ENCODE results near the gene NELFCD.
"Not testable (repeated sequence)": the region's sequence is repeated elsewhere in the genome, so short reads cannot be mapped to it uniquely, and the experiment has no call there.

The NELFCD gene

GRCh38 chr20:58982406-58983114 is 1.5 kb downstream of the NELFCD start:
- H3K4me3 ChIP-seq (ENCODE audit: low read length), result peak overlapping the region; percentile 79
- TF ChIP-seq CTCF (IDR thresholded peaks at IDR 0.05; ENCODE audit: insufficient read depth, low read depth, low read length, missing control alignments), result no peak
- DNase-seq (ENCODE audit: low read depth), result no peak

- not testable (repeated sequence) for DNase-seq (ENCODE audit: low read depth); H3K4me3 ChIP-seq (ENCODE audit: low read length)
Observed at GRCh38 chr20:58983115-58983468, 2.0 kb downstream of the NELFCD start.

- no peak overlapping the region for H3K4me3 ChIP-seq (ENCODE audit: low read length)
- DNase-seq (ENCODE audit: low read depth), result no peak
- TF ChIP-seq CTCF (IDR thresholded peaks at IDR 0.05; ENCODE audit: insufficient read depth, low read depth, low read length, missing control alignments), result no peak
Observed at GRCh38 chr20:58984691-58985090, 3.6 kb downstream of the NELFCD start.

- DNase-seq (ENCODE audit: low read depth), result no peak
- H3K4me3 ChIP-seq (ENCODE audit: low read length), result no peak overlapping the region
- no peak for TF ChIP-seq CTCF (IDR thresholded peaks at IDR 0.05; ENCODE audit: insufficient read depth, low read depth, low read length, missing control alignments)
Observed at GRCh38 chr20:58985656-58986055, 4.6 kb downstream of the NELFCD start.

GRCh38 chr20:58986286-58986967 is 5.4 kb downstream of the NELFCD start:
- H3K4me3 ChIP-seq (ENCODE audit: low read length), result no peak overlapping the region
- no peak for DNase-seq (ENCODE audit: low read depth)
- TF ChIP-seq CTCF (IDR thresholded peaks at IDR 0.05; ENCODE audit: insufficient read depth, low read depth, low read length, missing control alignments), result no peak

GRCh38 chr20:58986968-58987517 is 6.0 kb downstream of the NELFCD start:
- no peak for TF ChIP-seq CTCF (IDR thresholded peaks at IDR 0.05; ENCODE audit: insufficient read depth, low read depth, low read length, missing control alignments)

GRCh38 chr20:58987790-58988564 is 6.9 kb downstream of the NELFCD start:
- TF ChIP-seq CTCF (IDR thresholded peaks at IDR 0.05; ENCODE audit: insufficient read depth, low read depth, low read length, missing control alignments), result no peak
- DNase-seq (ENCODE audit: low read depth), result no peak
- H3K4me3 ChIP-seq (ENCODE audit: low read length), result no peak overlapping the region

More at GRCh38 chr20:58986968-58987517, 6.0 kb downstream of the NELFCD start:
- no peak overlapping the region for H3K4me3 ChIP-seq (ENCODE audit: low read length)
- no peak for DNase-seq (ENCODE audit: low read depth)

Measured in epithelial cell of esophagus (primary cell).